ENCODE measurements around the gene SRA1. TPM values are rescaled to one million over a fixed set of nuclear protein-coding genes. Genes with fewer than 3 reads are reported as not detected.

Gene SRA1
- total and polyA plus RNA-seq, 2 of the 13 experiments (the other 11 are each of a cell fraction or from before 2014, with no cell fraction given): 14.2 to 32.8 TPM

DNA sequence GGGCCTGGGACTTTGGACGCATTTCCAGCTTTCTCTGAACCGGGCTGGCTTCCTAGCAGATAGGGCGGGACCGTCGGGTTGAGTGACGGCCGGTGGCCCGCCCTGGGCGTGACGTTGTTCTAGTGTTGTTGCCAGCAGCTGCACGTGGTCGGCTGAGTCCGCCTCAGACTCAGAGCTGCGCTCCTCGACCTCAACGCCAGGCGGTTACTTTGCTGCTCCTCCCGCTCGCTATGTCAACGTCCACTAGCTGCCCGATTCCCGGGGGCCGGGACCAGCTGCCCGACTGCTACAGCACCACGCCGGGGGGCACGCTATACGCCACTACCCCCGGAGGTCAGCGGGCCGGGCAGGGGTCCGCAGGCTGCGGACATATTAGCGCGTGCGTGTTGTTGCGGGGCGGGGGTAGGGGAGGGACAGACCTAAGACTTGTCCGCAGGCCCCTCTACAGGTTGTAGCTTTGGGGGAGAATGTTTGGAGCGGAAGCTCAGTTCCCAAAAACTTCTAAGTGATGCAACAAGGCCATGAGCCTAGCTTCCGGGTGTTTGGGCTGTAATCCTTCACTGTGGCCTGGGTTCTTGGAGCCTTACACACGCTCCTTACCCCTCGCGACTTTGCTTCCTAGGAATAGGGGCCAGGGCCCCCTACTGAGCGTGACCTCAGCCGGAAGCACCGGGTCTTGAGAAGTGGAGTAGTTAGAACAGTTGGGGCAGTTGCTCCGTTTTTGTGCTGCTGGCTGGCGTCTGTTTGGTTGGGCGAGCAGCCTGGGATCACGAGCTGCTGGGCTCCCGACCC, 9.6 kb downstream of the SRA1 start, which contains the start of gene EIF4EBP3 (continued):
- TF ChIP-seq ZNF878 (CRISPR knock-in tag; IDR thresholded peaks at IDR 0.05) (0 out of 2 replicates have a peak, but pooled peaks have one; percentile 1), POLR2AphosphoS5 (IDR thresholded peaks at IDR 0.05; ENCODE audit: low read depth, low read length) (peak; percentile 60; the same call in 1 of the 2 replicates), GABPA (IDR thresholded peaks at IDR 0.05; ENCODE audit: low read depth, low read length) (no peak), GABPA (CRISPR knock-in tag; IDR thresholded peaks at IDR 0.05; ENCODE audit: low read depth) (peak; percentile 74), SRF (IDR thresholded peaks at IDR 0.05; ENCODE audit: low read depth, low read length) (no peak), RELA (CRISPR knock-in tag; IDR thresholded peaks at IDR 0.05) (no peak), REL (CRISPR knock-in tag; conservative IDR thresholded peaks at IDR 0.05) (0 out of 2 replicates have a peak, but pooled peaks have one; percentile 61), MYC (CRISPR knock-in tag; IDR thresholded peaks at IDR 0.05; ENCODE audit: borderline replicate concordance) (peak; percentile 97), RARA (CRISPR knock-in tag; IDR thresholded peaks at IDR 0.05) (peak; percentile 40; the same call in 1 of the 2 replicates), SOX5 (CRISPR knock-in tag; IDR thresholded peaks at IDR 0.05; ENCODE audit: borderline replicate concordance) (no peak), SP2 (CRISPR knock-in tag; IDR thresholded peaks at IDR 0.05) (peak; percentile 79), ZNF816 (CRISPR knock-in tag; IDR thresholded peaks at IDR 0.05; ENCODE audit: borderline replicate concordance) (0 out of 2 replicates have a peak, but pooled peaks have one; percentile 33), ZNF44 (CRISPR knock-in tag; IDR thresholded peaks at IDR 0.05) (no peak), ZNF850 (CRISPR knock-in tag; conservative IDR thresholded peaks at IDR 0.05) (0 out of 2 replicates have a peak, but pooled peaks have one; percentile 13), NCOA1 (CRISPR knock-in tag; IDR thresholded peaks at IDR 0.05) (peak; percentile 59; the same call in 1 of the 2 replicates), NFKBIZ (CRISPR knock-in tag; IDR thresholded peaks at IDR 0.05) (0 out of 2 replicates have a peak, but pooled peaks have one; percentile 57), ETV6 (CRISPR knock-in tag; conservative IDR thresholded peaks at IDR 0.05) (0 out of 2 replicates have a peak, but pooled peaks have one; percentile 39), FOXA1 (IDR thresholded peaks at IDR 0.05) (no peak), FOXA1 (CRISPR knock-in tag; IDR thresholded peaks at IDR 0.05) (peak; percentile 71)
- TF ChIP-seq, protein P1, sequence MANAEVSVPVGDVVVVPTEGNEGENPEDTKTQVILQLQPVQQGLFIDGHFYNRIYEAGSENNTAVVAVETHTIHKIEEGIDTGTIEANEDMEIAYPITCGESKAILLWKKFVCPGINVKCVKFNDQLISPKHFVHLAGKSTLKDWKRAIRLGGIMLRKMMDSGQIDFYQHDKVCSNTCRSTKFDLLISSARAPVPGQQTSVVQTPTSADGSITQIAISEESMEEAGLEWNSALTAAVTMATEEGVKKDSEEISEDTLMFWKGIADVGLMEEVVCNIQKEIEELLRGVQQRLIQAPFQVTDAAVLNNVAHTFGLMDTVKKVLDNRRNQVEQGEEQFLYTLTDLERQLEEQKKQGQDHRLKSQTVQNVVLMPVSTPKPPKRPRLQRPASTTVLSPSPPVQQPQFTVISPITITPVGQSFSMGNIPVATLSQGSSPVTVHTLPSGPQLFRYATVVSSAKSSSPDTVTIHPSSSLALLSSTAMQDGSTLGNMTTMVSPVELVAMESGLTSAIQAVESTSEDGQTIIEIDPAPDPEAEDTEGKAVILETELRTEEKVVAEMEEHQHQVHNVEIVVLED (CRISPR knock-in tag; IDR thresholded peaks at IDR 0.05; ENCODE audit: borderline replicate concordance): peak; percentile 65; the same call in 1 of the 2 replicates
- TF ChIP-seq, protein P2, sequence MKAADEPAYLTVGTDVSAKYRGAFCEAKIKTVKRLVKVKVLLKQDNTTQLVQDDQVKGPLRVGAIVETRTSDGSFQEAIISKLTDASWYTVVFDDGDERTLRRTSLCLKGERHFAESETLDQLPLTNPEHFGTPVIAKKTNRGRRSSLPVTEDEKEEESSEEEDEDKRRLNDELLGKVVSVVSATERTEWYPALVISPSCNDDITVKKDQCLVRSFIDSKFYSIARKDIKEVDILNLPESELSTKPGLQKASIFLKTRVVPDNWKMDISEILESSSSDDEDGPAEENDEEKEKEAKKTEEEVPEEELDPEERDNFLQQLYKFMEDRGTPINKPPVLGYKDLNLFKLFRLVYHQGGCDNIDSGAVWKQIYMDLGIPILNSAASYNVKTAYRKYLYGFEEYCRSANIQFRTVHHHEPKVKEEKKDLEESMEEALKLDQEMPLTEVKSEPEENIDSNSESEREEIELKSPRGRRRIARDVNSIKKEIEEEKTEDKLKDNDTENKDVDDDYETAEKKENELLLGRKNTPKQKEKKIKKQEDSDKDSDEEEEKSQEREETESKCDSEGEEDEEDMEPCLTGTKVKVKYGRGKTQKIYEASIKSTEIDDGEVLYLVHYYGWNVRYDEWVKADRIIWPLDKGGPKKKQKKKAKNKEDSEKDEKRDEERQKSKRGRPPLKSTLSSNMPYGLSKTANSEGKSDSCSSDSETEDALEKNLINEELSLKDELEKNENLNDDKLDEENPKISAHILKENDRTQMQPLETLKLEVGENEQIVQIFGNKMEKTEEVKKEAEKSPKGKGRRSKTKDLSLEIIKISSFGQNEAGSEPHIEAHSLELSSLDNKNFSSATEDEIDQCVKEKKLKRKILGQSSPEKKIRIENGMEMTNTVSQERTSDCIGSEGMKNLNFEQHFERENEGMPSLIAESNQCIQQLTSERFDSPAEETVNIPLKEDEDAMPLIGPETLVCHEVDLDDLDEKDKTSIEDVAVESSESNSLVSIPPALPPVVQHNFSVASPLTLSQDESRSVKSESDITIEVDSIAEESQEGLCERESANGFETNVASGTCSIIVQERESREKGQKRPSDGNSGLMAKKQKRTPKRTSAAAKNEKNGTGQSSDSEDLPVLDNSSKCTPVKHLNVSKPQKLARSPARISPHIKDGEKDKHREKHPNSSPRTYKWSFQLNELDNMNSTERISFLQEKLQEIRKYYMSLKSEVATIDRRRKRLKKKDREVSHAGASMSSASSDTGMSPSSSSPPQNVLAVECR (CRISPR knock-in tag; IDR thresholded peaks at IDR 0.05; ENCODE audit: borderline replicate concordance): peak; percentile 96
- TF ChIP-seq, protein P3, sequence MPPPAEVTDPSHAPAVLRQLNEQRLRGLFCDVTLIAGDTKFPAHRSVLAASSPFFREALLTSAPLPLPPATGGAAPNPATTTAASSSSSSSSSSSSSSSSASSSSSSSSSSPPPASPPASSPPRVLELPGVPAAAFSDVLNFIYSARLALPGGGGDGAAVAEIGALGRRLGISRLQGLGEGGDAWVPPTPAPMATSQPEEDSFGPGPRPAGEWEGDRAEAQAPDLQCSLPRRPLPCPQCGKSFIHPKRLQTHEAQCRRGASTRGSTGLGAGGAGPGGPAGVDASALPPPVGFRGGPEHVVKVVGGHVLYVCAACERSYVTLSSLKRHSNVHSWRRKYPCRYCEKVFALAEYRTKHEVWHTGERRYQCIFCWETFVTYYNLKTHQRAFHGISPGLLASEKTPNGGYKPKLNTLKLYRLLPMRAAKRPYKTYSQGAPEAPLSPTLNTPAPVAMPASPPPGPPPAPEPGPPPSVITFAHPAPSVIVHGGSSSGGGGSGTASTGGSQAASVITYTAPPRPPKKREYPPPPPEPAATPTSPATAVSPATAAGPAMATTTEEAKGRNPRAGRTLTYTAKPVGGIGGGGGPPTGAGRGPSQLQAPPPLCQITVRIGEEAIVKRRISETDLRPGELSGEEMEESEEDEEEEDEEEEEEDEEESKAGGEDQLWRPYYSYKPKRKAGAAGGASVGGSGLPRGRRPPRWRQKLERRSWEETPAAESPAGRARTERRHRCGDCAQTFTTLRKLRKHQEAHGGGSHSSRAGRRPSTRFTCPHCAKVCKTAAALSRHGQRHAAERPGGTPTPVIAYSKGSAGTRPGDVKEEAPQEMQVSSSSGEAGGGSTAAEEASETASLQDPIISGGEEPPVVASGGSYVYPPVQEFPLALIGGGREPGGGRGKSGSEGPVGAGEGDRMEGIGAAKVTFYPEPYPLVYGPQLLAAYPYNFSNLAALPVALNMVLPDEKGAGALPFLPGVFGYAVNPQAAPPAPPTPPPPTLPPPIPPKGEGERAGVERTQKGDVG (CRISPR knock-in tag; IDR thresholded peaks at IDR 0.05; ENCODE audit: borderline replicate concordance): 0 out of 2 replicates have a peak, but pooled peaks have one; percentile 69

Measured in HepG2 (cell line).